Cerebellar nuclear complex (tissue), 1 donor: ENCODE data around the gene CRYBB1.
"Not testable (repeated sequence)": the region's sequence is repeated elsewhere in the genome, so short reads cannot be mapped to it uniquely, and the experiment has no call there.

ENCODE experiments used
- DNase-seq, 2 experiments: peaks; one replicate each; lab custom pipeline; 2025; lab: John Stamatoyannopoulos, UW

CRYBB1 gene

DNA sequence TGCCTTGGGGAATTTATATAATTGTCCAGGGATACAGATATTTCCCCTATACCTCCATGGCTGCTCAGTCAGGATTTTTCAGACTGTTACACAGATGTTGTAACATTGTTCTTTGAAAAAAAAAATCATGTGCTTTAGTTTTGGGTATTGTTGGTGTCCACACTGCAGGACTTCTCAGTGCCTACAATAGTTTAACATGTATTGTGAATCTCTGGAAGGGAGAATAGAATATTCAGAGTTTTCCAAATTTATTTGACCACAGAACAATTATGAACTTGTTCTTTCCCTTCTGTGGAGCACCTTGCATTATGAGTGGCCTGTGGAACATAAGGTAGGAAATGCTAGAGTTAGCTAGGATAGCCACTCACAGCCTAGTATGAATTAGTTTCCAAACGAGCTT lies 18.5 kb upstream of the CRYBB1 start:
- no peak for DNase-seq

DNA sequence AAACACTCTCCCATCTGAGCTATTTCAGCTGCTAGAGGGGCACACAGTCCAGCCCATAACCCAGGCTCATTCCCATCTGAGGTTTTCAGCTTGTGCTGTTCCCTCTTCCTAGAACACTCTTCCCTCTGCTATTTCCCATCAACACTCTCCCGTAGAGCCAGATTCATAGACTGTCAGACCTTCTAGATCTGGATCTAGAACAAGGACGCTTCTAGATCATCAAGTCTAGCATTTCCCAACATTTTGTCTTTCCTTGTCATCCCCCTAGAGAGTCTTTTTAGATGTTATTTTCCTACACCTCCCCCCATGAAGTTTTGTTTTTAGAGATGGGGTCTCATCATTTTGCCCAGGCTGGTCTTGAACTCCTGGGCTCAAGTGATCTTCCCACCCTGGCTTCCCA lies 17.3 kb upstream of the CRYBB1 start:
- no peak for DNase-seq

DNA sequence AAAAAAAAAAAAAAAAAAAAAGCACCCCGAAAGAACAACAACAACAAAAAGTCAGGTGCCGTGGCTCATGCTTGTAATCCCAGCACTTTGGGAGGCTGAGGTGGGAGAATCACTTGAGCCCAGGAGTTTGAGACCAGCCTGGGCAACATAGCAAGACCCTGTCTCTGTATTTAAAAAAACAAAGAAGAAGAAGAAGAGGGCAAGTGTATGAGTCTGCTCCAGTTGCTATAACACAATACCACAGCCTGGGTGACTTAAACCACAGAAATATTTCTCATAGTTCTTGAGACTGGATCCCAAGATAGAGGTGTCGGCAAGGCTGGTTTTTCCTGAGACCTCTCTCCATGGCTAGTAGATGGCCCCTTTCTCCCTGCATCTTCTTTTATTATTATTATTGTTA lies 16.4 kb upstream of the CRYBB1 start:
- no peak for DNase-seq

DNA sequence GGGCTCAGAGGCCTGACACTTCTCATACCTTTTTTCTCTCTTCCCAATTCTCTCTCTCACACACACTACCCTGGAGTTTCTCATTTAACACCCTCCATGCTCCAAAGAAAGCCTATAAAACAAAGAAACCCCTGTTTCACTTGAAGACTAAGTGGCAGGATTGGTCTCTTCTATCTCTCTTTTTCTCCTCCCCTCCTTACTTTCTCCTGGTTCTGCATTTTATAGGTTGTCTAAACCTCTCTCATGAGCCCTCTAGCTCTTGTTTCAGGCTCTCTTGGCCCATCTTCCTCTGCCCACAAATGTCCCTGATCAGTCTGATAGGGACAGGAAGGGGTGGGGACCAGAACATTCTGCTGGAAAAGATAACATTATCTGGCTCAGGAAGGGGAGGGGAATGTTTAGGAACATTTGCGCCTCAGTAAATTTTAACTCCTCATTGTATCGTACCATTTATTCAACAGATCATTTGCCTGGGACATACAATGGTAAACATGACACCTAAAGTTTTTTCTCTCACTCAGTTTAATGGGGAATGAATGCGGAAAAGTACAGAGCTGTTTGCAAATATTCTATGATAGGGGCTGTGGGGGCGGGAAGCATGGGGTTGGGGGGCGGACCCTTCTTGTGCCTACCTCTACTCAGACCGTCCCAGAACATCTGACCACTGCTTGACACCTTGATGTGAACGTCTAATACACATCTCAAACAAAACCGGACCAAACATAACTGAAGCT lies 14.8 kb upstream of the CRYBB1 start:
- DNase-seq: no peak

DNA sequence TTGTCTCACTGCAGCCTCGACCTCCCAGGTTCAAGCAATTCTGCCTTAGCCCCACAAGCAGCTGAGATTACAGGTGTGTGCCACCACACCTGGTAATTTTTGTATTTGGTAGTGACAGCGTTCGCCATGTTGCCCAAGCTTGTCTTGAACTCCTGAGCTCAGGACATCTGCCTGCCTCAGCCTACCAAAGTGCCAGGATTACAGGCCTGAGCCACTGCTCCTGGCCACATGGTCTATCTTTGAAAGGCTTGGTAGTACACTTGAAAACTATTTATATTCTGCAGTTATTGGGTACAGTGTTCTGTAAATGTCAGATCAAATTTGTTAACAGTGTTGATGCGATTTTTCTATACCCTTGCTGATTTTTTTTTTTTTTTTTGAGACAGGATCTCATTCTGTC lies 13.5 kb upstream of the CRYBB1 start:
- DNase-seq: no peak

DNA sequence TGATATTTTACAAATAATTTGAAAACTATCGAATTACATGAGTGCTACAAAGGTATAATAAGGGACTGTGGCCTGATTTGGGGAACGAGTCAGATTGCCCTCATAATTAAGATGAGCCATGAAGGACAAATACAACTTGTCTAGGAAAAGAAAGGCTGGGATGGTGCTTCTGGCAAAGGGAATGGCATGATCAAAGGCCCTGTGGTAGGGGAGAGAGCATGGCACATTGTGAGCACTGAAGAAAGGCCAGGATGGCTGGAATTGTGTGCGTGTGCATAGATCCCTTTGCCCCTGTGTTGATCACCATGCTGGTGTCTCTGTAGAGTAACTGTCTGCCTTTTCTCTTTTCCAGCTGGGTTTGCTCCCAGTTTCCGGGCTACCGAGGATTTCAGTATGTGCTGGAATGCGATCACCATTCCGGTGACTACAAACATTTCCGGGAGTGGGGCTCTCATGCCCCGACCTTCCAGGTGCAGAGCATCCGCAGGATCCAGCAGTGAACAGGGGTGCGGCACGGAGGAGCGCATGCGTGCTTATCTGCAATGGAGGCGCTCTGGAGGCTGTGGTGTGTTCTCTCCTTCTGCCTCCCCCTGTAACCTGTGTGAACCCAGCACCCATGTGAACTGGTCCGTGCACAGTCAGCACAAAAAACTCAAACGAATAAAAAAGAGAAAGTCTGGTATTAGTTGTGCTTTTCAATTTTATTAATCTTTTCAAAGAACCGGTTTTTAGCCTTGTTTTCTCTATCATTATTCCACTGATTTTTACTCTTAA lies 12.3 kb upstream of the CRYBB1 start:
- no peak for DNase-seq

- no peak for DNase-seq
These were observed 7.0 kb upstream of the CRYBB1 start for GRCh38 chr22:26624803-26625202.

DNA sequence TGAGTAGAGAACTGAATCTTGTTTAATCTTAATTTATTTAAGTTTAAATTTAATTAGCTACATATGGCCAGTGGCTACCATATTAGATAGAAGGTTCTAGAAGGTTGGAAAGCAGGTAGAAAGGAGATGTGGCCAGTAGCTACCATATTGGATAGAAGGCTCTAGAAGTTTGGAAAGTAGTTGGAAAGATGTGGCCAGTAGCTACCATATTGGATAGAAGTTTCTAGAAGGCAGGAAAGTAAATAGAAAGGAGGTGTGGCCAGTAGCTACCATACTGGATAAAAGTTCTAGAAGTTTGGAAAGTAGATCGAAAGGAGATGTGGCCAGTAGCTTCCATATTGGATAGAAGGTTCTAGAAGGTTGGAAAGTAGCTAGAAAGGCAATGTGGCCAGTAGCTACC lies 6.2 kb upstream of the CRYBB1 start:
- no peak for DNase-seq

DNA sequence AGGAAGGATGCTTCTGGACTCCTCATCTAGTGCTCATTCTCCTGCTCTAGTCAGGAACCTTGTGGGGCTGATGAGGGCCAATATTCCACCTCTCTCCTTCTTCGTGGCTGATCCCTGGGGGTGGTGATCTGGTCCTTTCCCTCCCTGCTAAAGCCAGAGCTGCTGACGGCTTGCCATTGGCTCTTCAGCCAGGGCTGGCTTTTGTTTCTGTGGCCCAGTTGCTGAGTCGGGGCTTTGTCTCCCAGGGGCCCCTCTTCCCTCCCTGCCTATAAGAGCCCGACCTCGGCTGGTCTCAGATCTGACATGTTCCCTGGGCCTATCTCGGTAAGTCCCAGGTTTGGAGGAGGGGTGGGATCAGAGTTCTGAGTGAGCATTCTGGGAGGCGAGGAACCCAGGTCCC lies 3.8 kb upstream of the CRYBB1 start, which contains the start of gene CRYBA4:
CRYBA4 (plus strand) TSS at position 301 of the 400 bp plus-strand sequence. CDS start 634 bp downstream, outside the sequence.
- DNase-seq: no peak

DNA sequence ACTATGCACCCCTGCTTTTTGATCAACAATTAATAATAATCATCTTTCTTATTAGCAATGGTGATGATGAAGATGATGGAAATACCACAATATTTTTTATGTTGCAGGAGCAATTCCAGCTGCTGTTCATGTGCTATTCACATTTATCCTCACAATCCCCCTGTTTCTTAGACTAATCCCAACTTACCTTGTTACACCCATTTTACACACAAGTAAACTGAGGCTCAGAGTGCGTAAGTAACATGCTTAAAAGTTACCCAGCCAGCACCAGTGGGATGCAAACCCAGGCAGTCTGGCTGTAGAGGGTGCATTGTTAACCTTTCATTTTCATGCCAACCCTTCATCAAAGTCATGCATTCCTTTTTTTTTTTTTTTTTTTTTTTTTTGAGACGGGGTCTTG lies 2.4 kb upstream of the CRYBB1 start:
- DNase-seq: no peak

DNA sequence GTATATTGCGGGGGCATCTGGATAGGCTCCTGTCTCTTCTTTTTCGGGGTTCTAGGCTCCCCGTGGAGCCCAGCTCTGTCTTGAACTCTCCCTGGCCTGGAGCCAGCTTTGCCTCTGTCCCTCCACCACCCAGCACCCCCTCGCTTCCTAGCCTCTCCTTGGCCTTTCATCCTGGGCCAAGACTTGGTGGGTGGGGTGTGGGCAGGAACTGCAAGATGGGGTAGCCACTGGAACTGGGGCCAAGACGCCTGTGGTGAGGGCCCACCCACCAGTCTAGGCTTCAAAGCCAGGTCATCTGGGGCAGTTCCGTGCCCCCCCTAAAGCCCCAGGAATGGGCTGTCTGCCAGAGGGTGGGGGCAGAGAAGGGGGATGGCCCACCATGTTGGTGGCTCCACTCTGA lies 1.7 kb upstream of the CRYBB1 start:
- DNase-seq: no peak

- DNase-seq: no peak
These were observed 628 bp upstream of the CRYBB1 start for GRCh38 chr22:26618455-26618854.

- DNase-seq: no peak
These were observed 1.2 kb downstream of the CRYBB1 start for GRCh38 chr22:26616650-26617049.

DNA sequence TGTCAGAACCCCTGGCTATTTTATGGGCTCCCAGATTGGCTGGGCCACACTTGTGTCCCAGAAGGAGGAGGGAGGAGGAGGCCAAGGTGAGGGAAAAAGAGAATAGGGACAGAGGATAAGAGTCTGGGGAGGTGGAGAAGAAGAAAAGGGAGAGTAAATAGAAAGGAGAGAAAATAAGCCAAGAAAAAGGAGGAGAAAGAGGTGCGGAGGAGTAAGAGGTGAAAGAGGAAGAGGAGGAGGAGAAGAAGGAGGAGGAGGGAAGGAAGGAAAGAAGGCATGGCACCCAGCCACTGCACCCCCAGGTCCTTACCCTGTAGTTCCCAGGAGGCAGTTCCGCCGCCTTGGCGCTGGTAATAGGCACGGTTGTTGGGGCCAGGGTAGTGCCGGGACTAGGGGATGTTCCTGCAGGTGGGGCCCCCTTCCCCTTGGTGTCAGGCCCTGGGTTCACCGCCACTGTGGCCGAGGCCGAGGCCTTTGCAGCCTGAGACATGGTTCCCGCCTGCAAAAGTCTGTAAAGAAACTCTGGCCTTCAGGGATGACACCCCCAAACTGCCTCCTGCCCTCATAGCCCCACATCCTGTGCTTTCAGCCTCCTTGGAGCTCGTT lies 1.9 kb downstream of the CRYBB1 start:
- DNase-seq: no peak

GRCh38 chr22:26615149-26615548 lies 2.7 kb downstream of the CRYBB1 start:
- DNase-seq: no peak

GRCh38 chr22:26614322-26614721 lies 3.5 kb downstream of the CRYBB1 start:
- no peak for DNase-seq

DNA sequence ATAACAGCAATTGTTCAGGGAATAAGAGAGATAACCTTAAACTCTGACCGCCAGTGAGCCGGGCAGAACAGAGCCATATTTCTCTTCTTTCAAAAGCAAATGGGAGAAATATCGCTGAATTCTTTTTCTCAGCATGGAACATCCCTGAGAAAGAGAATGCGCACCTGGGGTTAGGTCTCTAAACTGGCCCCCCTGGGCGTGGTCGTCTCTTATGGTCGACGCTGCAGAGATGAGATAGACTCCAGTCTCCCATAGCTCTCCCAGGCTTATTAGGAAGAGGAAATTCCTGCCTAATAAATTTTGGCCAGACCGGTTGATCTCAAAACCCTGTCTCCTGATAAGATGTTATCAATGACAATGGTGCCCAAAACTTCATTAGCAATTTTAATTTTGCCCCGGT lies 4.1 kb downstream of the CRYBB1 start:
- DNase-seq: not testable (repeated sequence)

- DNase-seq: no peak
These were observed 5.2 kb downstream of the CRYBB1 start for GRCh38 chr22:26612652-26613051.

- no peak for DNase-seq
These were observed 6.8 kb downstream of the CRYBB1 start for GRCh38 chr22:26610996-26611395.

DNA sequence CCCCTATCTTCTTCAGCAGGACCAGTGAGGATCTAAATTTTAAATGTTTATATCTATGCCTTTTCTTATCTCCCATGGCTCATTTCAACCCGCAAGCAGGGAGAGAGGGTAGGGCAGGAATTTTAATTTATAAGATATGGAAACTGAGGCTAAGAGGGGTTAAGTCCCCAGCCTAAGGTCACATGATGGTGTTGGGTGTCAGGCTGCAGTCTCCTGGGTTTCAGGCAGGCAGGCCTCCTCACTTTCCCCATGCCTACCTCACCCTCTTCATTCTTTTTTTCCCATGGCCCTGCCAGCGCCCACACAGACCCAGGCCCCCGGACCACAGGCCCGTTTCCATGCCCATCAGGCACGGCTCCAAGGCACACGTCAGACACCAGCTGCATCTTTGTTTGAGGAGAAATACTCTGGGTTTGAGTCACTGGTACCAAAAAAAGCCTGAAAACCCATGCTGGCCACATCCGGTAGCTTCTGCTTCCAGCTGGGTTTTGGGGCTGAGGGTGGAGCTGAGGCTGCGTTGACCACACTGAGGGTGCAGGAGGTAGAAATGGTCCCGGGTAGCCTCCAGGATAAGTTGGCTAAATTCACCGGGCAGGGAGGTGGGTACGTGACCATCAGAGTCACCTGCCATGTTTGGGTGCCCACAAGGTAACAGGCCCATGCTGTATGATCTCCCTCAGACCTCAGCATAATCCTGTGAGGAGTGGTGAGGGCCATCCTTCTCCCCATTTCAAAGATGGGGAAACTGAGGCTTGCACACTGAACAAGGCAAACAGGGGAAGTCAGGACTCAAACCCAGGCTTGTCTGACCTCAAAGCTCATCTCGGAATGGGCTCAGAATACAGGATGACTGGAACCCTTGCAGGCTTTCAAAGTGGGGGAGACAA lies 7.5 kb downstream of the CRYBB1 start:
- no peak for DNase-seq

DNA sequence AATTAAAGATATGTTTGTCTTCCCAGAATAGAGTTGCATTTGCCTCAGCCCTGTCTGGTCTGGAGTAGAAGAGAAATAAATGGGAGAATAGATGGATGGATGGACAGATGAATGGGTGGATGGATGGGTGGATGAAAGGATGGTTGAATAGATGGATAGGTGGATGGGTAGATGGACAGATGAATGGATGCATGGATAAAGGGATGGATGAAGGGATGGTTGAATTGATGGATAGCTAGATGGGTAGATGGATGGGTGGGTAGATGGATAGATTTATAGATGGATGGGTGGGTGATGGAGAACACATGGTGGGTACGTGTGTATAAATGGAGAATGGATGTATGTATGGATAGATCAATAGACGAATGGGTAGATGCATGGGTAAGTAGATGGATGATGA lies 8.5 kb downstream of the CRYBB1 start:
- DNase-seq: no peak

DNA sequence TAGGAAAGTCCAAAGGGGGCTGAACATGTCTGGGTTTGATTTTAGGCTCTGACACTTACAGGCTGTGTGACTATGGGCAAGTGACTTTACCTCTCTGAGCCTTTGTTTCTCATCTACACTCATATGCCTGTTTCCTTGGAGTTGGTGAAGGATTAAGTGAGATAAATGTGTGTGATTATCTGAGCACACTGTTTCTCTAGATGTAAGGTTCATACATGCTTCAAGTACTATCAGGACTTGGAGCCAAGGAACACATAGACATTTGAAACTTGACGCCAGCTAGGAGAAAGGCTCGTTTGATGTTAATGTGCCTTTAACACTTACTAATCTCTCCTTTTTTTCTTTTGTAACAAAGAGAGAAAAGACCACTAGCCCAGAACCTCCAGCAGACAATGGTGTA lies 9.7 kb downstream of the CRYBB1 start:
- DNase-seq: no peak
